ENCODE results near the gene HNF1B. TPM values are rescaled to one million over a fixed set of nuclear protein-coding genes. Genes with fewer than 3 reads are reported as not detected.

The HNF1B gene
- total and polyA plus RNA-seq, 2 donors (not counting 3 experiments of a cell fraction or from before 2014, with no cell fraction given) = not detected

DNA sequence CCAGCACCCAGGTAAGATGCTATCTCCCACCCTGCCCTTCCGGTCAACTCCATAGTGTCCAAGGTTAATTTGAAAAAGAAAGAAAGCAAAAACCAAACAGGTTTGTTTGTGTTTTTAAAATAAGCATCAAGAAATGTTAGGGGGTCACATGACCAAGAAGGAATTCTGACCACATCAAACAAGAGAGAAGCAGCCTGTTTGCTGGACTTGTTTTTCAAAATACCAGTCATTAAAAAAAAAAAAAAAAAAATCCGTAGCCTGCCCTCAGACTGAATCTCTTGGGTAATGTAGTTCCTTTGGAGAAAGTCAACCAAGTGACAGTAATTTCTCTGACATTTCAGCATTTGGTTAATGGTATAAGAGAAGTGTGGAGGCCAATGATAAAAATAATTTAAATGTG, 38.4 kb downstream of the HNF1B start:
- ChIA-PET POLR2A (no interaction called here), CTCF (no interaction called here)
- no TSS peak for BruUV-seq (replicated peaks)
- no peak overlapping the region for H3K27ac ChIP-seq (ENCODE audit: insufficient read depth, low read depth, low read length)
- H3K4me3 ChIP-seq (replicated peaks in 1 of 3; ENCODE audit: insufficient read depth in 1 of 3, low read depth in 1 of 3, low read length in 3 of 3) = no peak overlapping the region
- no peaks in the 10 kb centered on the region for H3K79me2 ChIP-seq (ENCODE audit: control insufficient read depth, insufficient read depth, low read length)
- no peak for TF ChIP-seq JUN (IDR thresholded peaks at IDR 0.05; ENCODE audit: borderline replicate concordance, insufficient read depth, insufficient read length, low read depth)
- no peak for TF ChIP-seq EZH2 (IDR thresholded peaks at IDR 0.05; ENCODE audit: borderline replicate concordance, low read depth, low read length, severe bottlenecking)
- no peak for TF ChIP-seq GATA2 (IDR thresholded peaks at IDR 0.05; ENCODE audit: insufficient read depth, insufficient read length, low read depth, low read length)
- TF ChIP-seq FOS (IDR thresholded peaks at IDR 0.05; ENCODE audit: borderline replicate concordance, insufficient read depth, low read length) = no peak
- no peak for TF ChIP-seq POLR2A (IDR thresholded peaks at IDR 0.05; ENCODE audit: low read depth, low read length)
- no peak for TF ChIP-seq POLR2AphosphoS5 (IDR thresholded peaks at IDR 0.05; ENCODE audit: insufficient read depth, low read depth, low read length)
- TF ChIP-seq, protein P1, sequence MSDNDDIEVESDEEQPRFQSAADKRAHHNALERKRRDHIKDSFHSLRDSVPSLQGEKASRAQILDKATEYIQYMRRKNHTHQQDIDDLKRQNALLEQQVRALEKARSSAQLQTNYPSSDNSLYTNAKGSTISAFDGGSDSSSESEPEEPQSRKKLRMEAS (IDR thresholded peaks at IDR 0.05; ENCODE audit: insufficient read depth, insufficient read length) = no peak
- no peak for TF ChIP-seq MYC (IDR thresholded peaks at IDR 0.05; ENCODE audit: low read depth, low read length)
- TF ChIP-seq, protein P2, sequence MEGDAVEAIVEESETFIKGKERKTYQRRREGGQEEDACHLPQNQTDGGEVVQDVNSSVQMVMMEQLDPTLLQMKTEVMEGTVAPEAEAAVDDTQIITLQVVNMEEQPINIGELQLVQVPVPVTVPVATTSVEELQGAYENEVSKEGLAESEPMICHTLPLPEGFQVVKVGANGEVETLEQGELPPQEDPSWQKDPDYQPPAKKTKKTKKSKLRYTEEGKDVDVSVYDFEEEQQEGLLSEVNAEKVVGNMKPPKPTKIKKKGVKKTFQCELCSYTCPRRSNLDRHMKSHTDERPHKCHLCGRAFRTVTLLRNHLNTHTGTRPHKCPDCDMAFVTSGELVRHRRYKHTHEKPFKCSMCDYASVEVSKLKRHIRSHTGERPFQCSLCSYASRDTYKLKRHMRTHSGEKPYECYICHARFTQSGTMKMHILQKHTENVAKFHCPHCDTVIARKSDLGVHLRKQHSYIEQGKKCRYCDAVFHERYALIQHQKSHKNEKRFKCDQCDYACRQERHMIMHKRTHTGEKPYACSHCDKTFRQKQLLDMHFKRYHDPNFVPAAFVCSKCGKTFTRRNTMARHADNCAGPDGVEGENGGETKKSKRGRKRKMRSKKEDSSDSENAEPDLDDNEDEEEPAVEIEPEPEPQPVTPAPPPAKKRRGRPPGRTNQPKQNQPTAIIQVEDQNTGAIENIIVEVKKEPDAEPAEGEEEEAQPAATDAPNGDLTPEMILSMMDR (IDR thresholded peaks at IDR 0.05; ENCODE audit: extremely low read depth in 1 of 2, insufficient read depth in 1 of 2, low read depth in 1 of 2, low read length in 2 of 2) = no peak
- H2AFZ ChIP-seq (ENCODE audit: low read depth, low read length) = no peak overlapping the region
- no peak overlapping the region for H3K9ac ChIP-seq (replicated peaks; ENCODE audit: extremely low read depth, insufficient read depth, low read length)
- dilution Hi-C loops (cut with MboI; ENCODE audit: extremely low pct_ligation_motif_present, low sequenced_read_pairs) = no loop called here
- FAIRE-seq (no peak), DNase-seq (ENCODE audit: low read depth, low spot score) (no peak)
- H3K36me3 ChIP-seq (ENCODE audit: control insufficient read depth in 2 of 2, extremely low read depth in 1 of 2, insufficient read depth in 2 of 2, low read length in 2 of 2) = no peaks in the 10 kb centered on the region
- no peak overlapping the region for H3K4me2 ChIP-seq (ENCODE audit: insufficient read depth, low read length)
- H3K9me3 ChIP-seq (replicated peaks; ENCODE audit: control insufficient read depth, insufficient read depth, low read length) = no peaks in the 10 kb centered on the region
- peaks cover 3% of the 10 kb centered on the region for H3K4me1 ChIP-seq (ENCODE audit: control insufficient read depth, extremely low read depth, insufficient read depth, low read length)
- no peaks in the 10 kb centered on the region for H4K20me1 ChIP-seq (replicated peaks; ENCODE audit: control insufficient read depth, extremely low read depth, insufficient read depth, low read length)
- intact Hi-C loops (cut with micrococcal nuclease) = no loop called here
- no peaks in the 10 kb centered on the region for H3K9me1 ChIP-seq (replicated peaks; ENCODE audit: control insufficient read depth, extremely low read depth, insufficient read depth, low read length)
- H3K27me3 ChIP-seq (ENCODE audit: control insufficient read depth in 2 of 2, insufficient read depth in 2 of 2, low read length in 2 of 2) = peaks cover 30 to 38% of the 10 kb centered on the region in 2 experiments

Data from endothelial cell of umbilical vein (primary cell).